Choroid plexus epithelial cell (primary cell): ENCODE results near the gene SRRD.

ENCODE experiments used
- DNase-seq: peaks from one replicate; pipeline ENCODE4 v3.0.0-alpha.2; 2010; ENCODE audit warnings: low read depth
- H3K4me3 ChIP-seq: 2 replicates; pipeline ENCODE4 v1.5.1; 2011; ENCODE audit warnings: low read depth, mild to moderate bottlenecking, control low read depth, low read length, moderate library complexity
- TF ChIP-seq, protein P1 (sequence below): conservative IDR thresholded peaks from 2 replicates; pipeline ENCODE4 v1.5.1; 2011; ENCODE audit warnings: low read depth, mild to moderate bottlenecking, control low read depth, inconsistent platforms, low read length, moderate library complexity

Gene SRRD

DNA sequence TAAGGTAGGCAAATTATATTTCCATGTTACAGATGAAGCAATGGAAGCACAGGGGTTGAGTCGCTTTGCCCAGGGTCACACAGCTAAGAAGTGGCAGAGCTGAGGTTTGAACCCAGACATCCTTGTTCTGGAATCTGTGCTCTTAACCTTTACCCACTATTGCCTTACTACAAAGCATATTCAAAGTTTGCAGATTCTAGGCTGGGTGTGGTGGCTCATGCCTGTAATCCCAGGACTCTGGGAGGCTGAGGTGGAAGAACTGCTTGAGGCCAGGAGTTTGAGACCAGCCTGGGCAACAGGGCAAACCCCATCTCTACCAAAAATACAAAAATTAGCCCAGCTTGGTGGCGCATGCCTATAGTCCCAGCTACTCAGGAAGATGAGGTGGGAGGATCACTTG lies 56.4 kb downstream of the SRRD start:
- TF ChIP-seq, protein P1, sequence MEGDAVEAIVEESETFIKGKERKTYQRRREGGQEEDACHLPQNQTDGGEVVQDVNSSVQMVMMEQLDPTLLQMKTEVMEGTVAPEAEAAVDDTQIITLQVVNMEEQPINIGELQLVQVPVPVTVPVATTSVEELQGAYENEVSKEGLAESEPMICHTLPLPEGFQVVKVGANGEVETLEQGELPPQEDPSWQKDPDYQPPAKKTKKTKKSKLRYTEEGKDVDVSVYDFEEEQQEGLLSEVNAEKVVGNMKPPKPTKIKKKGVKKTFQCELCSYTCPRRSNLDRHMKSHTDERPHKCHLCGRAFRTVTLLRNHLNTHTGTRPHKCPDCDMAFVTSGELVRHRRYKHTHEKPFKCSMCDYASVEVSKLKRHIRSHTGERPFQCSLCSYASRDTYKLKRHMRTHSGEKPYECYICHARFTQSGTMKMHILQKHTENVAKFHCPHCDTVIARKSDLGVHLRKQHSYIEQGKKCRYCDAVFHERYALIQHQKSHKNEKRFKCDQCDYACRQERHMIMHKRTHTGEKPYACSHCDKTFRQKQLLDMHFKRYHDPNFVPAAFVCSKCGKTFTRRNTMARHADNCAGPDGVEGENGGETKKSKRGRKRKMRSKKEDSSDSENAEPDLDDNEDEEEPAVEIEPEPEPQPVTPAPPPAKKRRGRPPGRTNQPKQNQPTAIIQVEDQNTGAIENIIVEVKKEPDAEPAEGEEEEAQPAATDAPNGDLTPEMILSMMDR, result no peak
- DNase-seq, result no peak
- no peak overlapping the region for H3K4me3 ChIP-seq

DNA sequence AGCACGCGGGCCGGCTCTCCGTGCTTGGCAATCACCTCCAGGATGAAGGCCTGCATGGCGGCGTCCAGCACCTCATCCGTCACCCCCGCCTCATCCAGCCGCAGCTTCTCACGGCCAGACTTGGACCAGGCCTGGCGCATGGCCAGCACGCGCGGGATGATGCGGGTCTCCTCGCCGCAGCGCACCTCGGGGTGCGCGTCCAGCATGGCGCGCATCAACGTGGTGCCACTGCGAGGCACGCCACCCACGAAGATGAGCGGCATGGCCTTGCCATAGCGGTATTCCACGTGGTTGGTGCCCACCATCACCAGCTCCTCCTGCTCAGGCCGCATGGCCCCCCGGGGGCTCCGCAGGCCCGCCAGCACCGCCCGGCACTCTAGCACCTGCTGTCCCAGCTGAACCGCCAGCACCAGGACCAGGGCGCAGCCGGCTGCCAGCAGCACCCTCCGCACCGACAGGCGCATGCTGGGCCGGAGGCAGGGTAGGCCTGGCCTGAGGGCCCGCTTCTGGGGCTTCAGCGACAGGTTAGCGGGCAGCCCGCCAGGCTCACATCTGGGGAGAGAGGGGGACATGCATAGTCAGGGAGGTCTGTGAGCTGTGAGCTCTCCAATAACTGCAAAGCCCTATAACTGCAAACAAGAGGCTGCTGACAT lies 57.6 kb downstream of the SRRD start:
- H3K4me3 ChIP-seq, result no peak overlapping the region
- DNase-seq, result no peak
- TF ChIP-seq, protein P1, result no peak

DNA sequence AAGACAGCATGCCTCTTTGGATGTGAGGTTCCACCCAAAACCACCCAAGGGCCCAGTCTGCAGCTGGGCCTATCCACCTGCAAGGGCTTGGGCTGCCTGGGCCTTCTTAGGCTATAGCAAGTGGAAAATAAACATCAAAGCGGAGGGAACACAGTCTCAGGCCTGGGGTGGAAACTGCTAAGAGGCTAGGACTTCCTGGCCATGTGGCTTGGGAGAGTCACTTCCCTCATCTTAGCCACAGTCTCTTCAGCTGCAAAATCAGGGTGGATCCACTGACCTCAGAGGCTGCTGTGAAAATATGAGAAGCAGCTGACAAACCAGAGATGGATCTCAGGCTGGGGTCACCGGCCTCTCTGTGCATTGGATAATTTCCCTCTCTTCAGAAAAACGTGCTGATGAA lies 59.2 kb downstream of the SRRD start:
- no peak overlapping the region for H3K4me3 ChIP-seq
- DNase-seq, result no peak
- TF ChIP-seq, protein P1, result no peak
